Mesenchymal stem cell (in vitro differentiated cells and primary cell): ENCODE measurements around the gene LPAR6.
A peak's percentile ranks its signal among the peaks of the same experiment; 100 is the strongest.

Source experiments
- DNase-seq: peaks from one replicate; pipeline ENCODE4 v3.0.0-alpha.2; 2013
- H2AFZ ChIP-seq: one replicate; pipeline ENCODE4 v1.6.1; 2013; ENCODE audit warnings: low read depth, mild to moderate bottlenecking, control low read depth, inconsistent platforms, low read length, moderate library complexity
- H2AK5ac ChIP-seq: 2 replicates; pipeline ENCODE4 v1.6.1; 2013; ENCODE audit warnings: low read length, moderate library complexity, mild to moderate bottlenecking, inconsistent platforms; ENCODE audit not compliant: severe bottlenecking
- H2BK120ac ChIP-seq: one replicate; pipeline ENCODE4 v1.6.1; 2013; ENCODE audit warnings: low read depth, mild to moderate bottlenecking, inconsistent platforms, low read length, moderate library complexity
- H2BK12ac ChIP-seq, 2 experiments: one replicate each; pipeline ENCODE4 v1.6.1; 2013; ENCODE audit warnings: inconsistent platforms in 2 of 2, low read length in 2 of 2, mild to moderate bottlenecking in 2 of 2, moderate library complexity in 2 of 2, control low read depth in 1 of 2
- H2BK15ac ChIP-seq: one replicate; pipeline ENCODE4 v1.6.1; 2013; ENCODE audit warnings: mild to moderate bottlenecking, low read depth, inconsistent platforms; ENCODE audit not compliant: poor library complexity, severe bottlenecking
- H2BK5ac ChIP-seq: 2 replicates; pipeline ENCODE4 v1.6.1; 2013; ENCODE audit warnings: low read depth, mild to moderate bottlenecking, low read length, control low read depth, inconsistent platforms; ENCODE audit not compliant: poor library complexity, severe bottlenecking
- H3K14ac ChIP-seq, 2 experiments: one replicate each; pipeline ENCODE4 v1.6.1; 2013; ENCODE audit warnings: inconsistent platforms in 2 of 2, low read length in 2 of 2, control low read depth in 1 of 2, mild to moderate bottlenecking in 1 of 2, moderate library complexity in 1 of 2
- H3K18ac ChIP-seq, 2 experiments: one replicate each; pipeline ENCODE4 v1.6.1; 2013; ENCODE audit warnings: inconsistent platforms in 2 of 2, low read length in 2 of 2, control low read depth in 1 of 2, low read depth in 1 of 2, mild to moderate bottlenecking in 1 of 2
- H3K23ac ChIP-seq, 2 experiments: one replicate each; pipeline ENCODE4 v1.6.1; 2013; ENCODE audit warnings: inconsistent platforms in 2 of 2, low read length in 2 of 2, mild to moderate bottlenecking in 2 of 2, moderate library complexity in 2 of 2, control low read depth in 1 of 2
- H3K27ac ChIP-seq: 2 replicates; pipeline ENCODE4 v1.5.1; 2013; ENCODE audit warnings: mild to moderate bottlenecking, moderate library complexity, low read length, control low read depth, inconsistent platforms; ENCODE audit not compliant: poor library complexity, severe bottlenecking
- H3K27me3 ChIP-seq, 2 experiments: 2 replicates each; pipeline versions ENCODE4 v1.6.1 to v1.7.0; 2013; ENCODE audit warnings: low read length in 2 of 2, mild to moderate bottlenecking in 2 of 2, moderate library complexity in 2 of 2, control low read depth in 1 of 2, inconsistent platforms in 1 of 2; ENCODE audit not compliant: control insufficient read depth in 1 of 2, insufficient read depth in 1 of 2
- H3K36me3 ChIP-seq, 2 experiments: 2 replicates each; pipeline versions ENCODE4 v1.6.1 to v1.7.0; 2013; ENCODE audit warnings: low read length in 2 of 2, control low read depth in 1 of 2, inconsistent platforms in 1 of 2, low read depth in 1 of 2, mild to moderate bottlenecking in 1 of 2; ENCODE audit not compliant: insufficient read depth in 2 of 2, control insufficient read depth in 1 of 2
- H3K4ac ChIP-seq, 2 experiments: one replicate each; pipeline ENCODE4 v1.6.1; 2013; ENCODE audit warnings: inconsistent platforms in 2 of 2, low read length in 2 of 2, mild to moderate bottlenecking in 2 of 2, moderate library complexity in 2 of 2, control low read depth in 1 of 2, low read depth in 1 of 2
- H3K4me1 ChIP-seq: 2 replicates; pipeline ENCODE4 v1.6.1; 2013; ENCODE audit warnings: low read depth, low read length, control low read depth; ENCODE audit not compliant: control insufficient read depth, insufficient read depth
- H3K4me2 ChIP-seq: 2 replicates; pipeline ENCODE4 v1.6.1; 2013; ENCODE audit warnings: low read length, mild to moderate bottlenecking, inconsistent platforms; ENCODE audit not compliant: poor library complexity, severe bottlenecking
- H3K4me3 ChIP-seq, 2 experiments: 2 replicates each; pipeline versions ENCODE4 v1.5.1 to v1.7.0; 2013; ENCODE audit warnings: low read length in 2 of 2, mild to moderate bottlenecking in 2 of 2, control low read depth in 1 of 2, low read depth in 1 of 2; ENCODE audit not compliant: insufficient read depth in 1 of 2
- H3K79me1 ChIP-seq: replicated peaks from 2 replicates; pipeline ENCODE4 v1.6.1; 2013; ENCODE audit warnings: mild to moderate bottlenecking, control low read depth, low read length, inconsistent platforms; ENCODE audit not compliant: poor library complexity, severe bottlenecking
- H3K9ac ChIP-seq: 2 replicates; pipeline ENCODE4 v1.7.0; 2013; ENCODE audit warnings: mild to moderate bottlenecking, low read length, moderate library complexity
- H3K9me3 ChIP-seq: 2 replicates; pipeline ENCODE4 v1.7.0; 2013; ENCODE audit warnings: mild to moderate bottlenecking, low read length; ENCODE audit not compliant: control insufficient read depth
- H4K8ac ChIP-seq: one replicate; pipeline ENCODE4 v1.6.1; 2013; ENCODE audit warnings: inconsistent platforms, mild to moderate bottlenecking, low read length, moderate library complexity
- H4K91ac ChIP-seq: one replicate; pipeline ENCODE4 v1.6.1; 2013; ENCODE audit warnings: mild to moderate bottlenecking, low read length, inconsistent platforms
- WGBS: methylation state at CpG from one replicate; pipeline ENCODE4 v1.1.7; 2013; ENCODE audit warnings: mixed read lengths; 5-methylcytosine and 5-hydroxymethylcytosine counted together

Gene LPAR6

DNA sequence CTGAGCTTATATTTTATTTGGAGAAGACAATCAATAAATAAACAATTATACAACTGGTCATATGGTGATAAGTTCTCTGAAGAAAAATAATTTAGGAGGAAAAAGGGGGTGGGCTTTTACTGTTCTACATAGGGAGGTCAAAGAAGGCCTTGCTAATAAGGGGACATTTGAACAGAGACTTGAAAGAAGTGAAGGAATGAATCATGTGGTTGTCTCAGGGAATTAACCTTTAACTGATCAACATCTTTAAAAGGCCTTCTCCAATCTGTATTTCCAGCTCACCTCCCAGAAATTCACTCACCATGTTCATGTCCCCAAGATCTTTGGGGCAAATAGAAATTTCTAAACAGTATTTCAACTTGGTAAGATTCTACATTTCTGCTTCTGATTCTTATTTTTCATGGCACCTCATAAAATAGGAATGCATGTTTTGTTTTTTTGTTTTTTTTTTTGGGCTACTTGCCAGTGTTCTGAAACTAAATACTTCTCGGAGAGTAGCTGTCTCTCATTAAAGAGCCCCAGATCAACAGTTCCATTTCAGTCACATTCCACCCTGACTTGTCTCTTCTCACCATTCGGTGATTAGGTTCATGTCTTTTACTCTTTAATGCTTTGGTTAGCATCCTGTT, 19.2 kb upstream of the LPAR6 start:
- Histone ChIP-seq H2BK120ac (no peak overlapping the region), H3K4ac (no peak overlapping the region), H3K14ac (no peak overlapping the region), H4K8ac (no peak overlapping the region), H3K9ac (peak overlapping the region; percentile 50), H3K4me2 (peak overlapping the region; percentile 33), H3K18ac (no peak overlapping the region), H3K36me3 (peaks cover 0 to 5% of the 10 kb centered on the region in 2 experiments), H4K91ac (no peak overlapping the region), H3K27ac (peak overlapping the region; percentile 69), H3K9me3 (no peaks in the 10 kb centered on the region), H3K79me1 (peaks cover 7% of the 10 kb centered on the region), H3K4me1 (no peaks in the 10 kb centered on the region), H2AFZ (no peak overlapping the region), H2BK5ac (no peak overlapping the region), H2AK5ac (no peak overlapping the region), H2BK12ac (no peak overlapping the region), H3K23ac (no peak overlapping the region), H3K4me3 (no peak overlapping the region), H3K27me3 (no peaks in the 10 kb centered on the region), H2BK15ac (no peak overlapping the region)
- peak; percentile 28 for DNase-seq
- 55% methylated on average over 2 of the region's 2 CpGs for WGBS

DNA sequence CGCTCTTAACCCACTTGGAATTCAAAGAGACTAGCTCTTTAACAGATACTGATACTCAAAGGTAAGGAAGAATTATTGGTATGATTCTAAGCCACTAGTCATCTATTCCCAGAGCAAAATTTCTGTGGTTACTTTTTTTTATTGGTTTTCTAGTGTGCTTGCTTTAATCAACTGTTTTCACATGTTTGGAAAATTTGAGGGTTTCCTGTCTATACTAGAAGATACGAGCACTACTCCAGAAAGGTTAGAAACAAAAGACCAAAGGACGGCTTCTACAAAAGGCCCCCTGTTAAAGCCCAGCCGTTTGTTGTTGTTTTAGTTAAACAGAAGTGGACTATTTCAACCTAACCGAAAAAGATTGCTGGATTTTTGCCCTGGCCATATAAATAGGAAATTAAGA, 18.5 kb upstream of the LPAR6 start:
- H2BK12ac ChIP-seq: no peak overlapping the region
- no peaks in the 10 kb centered on the region for H3K27me3 ChIP-seq
- no peak overlapping the region for H3K4me3 ChIP-seq
- H3K18ac ChIP-seq: no peak overlapping the region
- peaks cover 8% of the 10 kb centered on the region for H3K79me1 ChIP-seq
- H2AK5ac ChIP-seq: no peak overlapping the region
- H3K4me1 ChIP-seq: no peaks in the 10 kb centered on the region
- H4K8ac ChIP-seq: no peak overlapping the region
- H4K91ac ChIP-seq: no peak overlapping the region
- no peak overlapping the region for H2AFZ ChIP-seq
- H3K9me3 ChIP-seq: peaks cover 4% of the 10 kb centered on the region
- no peak overlapping the region for H3K4ac ChIP-seq
- H3K36me3 ChIP-seq: peaks cover 5% of the 10 kb centered on the region in 2 experiments
- H2BK15ac ChIP-seq: no peak overlapping the region
- no peak overlapping the region for H3K14ac ChIP-seq
- no peak overlapping the region for H3K23ac ChIP-seq
- peak overlapping the region; percentile 50 for H3K9ac ChIP-seq
- no peak overlapping the region for H2BK120ac ChIP-seq
- H2BK5ac ChIP-seq: no peak overlapping the region
- DNase-seq: peak; percentile 12
- peak overlapping the region; percentile 81 for H3K27ac ChIP-seq
- H3K4me2 ChIP-seq: no peak overlapping the region
- WGBS: 86% methylated on average over 3 of the region's 5 CpGs

DNA sequence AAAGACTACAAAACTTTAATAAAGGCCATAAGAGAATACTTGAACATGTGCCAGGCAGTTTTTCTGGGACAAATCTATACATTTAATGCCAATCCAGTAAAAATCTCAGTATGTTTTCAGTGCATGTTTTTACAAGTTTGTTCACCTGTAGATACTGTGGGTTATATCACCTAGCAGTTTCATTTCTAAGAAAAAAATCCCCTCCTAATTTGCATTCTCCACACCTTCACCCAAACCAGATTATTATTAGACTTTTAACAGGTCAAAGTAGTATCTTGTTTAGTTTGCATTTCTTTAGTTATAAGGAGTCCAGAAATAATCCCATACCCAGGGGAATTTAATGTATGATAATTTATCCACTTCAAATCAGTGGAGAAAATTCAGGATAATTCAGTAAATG, 17.0 kb upstream of the LPAR6 start:
- H3K9me3 ChIP-seq: peaks cover 4% of the 10 kb centered on the region
- no peak overlapping the region for H3K23ac ChIP-seq
- no peak overlapping the region for H2BK15ac ChIP-seq
- no peak overlapping the region for H2BK120ac ChIP-seq
- H3K27ac ChIP-seq: no peak overlapping the region
- H3K18ac ChIP-seq: no peak overlapping the region
- no peak for DNase-seq
- no peak overlapping the region for H3K14ac ChIP-seq
- H2BK5ac ChIP-seq: no peak overlapping the region
- no peak overlapping the region for H3K4ac ChIP-seq
- peaks cover 8% of the 10 kb centered on the region for H3K79me1 ChIP-seq
- no peak overlapping the region for H3K9ac ChIP-seq
- no peak overlapping the region for H3K4me3 ChIP-seq
- H3K4me2 ChIP-seq: no peak overlapping the region
- no peak overlapping the region for H2AFZ ChIP-seq
- H3K27me3 ChIP-seq: no peaks in the 10 kb centered on the region
- peaks cover 5% of the 10 kb centered on the region in 2 experiments for H3K36me3 ChIP-seq
- no peak overlapping the region for H2BK12ac ChIP-seq
- H4K91ac ChIP-seq: no peak overlapping the region
- no peak overlapping the region for H4K8ac ChIP-seq
- no peak overlapping the region for H2AK5ac ChIP-seq
- no peaks in the 10 kb centered on the region for H3K4me1 ChIP-seq

GRCh38 chr13:48429036-48429435, 16.1 kb upstream of the LPAR6 start:
- Histone ChIP-seq H3K4me2 (no peak overlapping the region), H2BK120ac (no peak overlapping the region), H3K27ac (no peak overlapping the region), H2BK12ac (no peak overlapping the region), H3K14ac (peak overlapping the region in 1 of 2 experiments; percentile 65), H4K91ac (no peak overlapping the region), H3K79me1 (peaks cover 6% of the 10 kb centered on the region), H3K9ac (no peak overlapping the region), H3K4me3 (no peak overlapping the region), H3K4me1 (no peaks in the 10 kb centered on the region), H2AFZ (no peak overlapping the region), H4K8ac (no peak overlapping the region), H2AK5ac (no peak overlapping the region), H3K9me3 (peaks cover 4% of the 10 kb centered on the region), H2BK15ac (no peak overlapping the region), H3K27me3 (no peaks in the 10 kb centered on the region), H2BK5ac (no peak overlapping the region), H3K36me3 (peaks cover 0 to 5% of the 10 kb centered on the region in 2 experiments), H3K18ac (no peak overlapping the region), H3K23ac (no peak overlapping the region), H3K4ac (no peak overlapping the region)
- 98% methylated on average over 3 of the region's 3 CpGs for WGBS
- no peak for DNase-seq
